GM19025 (cell line): ENCODE measurements around the gene TNFRSF25.

ENCODE experiments used
- ATAC-seq: cut with Tn5 transposase; IDR thresholded peaks from one replicate; pipeline ENCODE4 v1.9.1; 2021; ENCODE audit warnings: mild to moderate bottlenecking, low read depth, moderate library complexity; ENCODE audit not compliant: unreplicated experiment

The TNFRSF25 gene

DNA sequence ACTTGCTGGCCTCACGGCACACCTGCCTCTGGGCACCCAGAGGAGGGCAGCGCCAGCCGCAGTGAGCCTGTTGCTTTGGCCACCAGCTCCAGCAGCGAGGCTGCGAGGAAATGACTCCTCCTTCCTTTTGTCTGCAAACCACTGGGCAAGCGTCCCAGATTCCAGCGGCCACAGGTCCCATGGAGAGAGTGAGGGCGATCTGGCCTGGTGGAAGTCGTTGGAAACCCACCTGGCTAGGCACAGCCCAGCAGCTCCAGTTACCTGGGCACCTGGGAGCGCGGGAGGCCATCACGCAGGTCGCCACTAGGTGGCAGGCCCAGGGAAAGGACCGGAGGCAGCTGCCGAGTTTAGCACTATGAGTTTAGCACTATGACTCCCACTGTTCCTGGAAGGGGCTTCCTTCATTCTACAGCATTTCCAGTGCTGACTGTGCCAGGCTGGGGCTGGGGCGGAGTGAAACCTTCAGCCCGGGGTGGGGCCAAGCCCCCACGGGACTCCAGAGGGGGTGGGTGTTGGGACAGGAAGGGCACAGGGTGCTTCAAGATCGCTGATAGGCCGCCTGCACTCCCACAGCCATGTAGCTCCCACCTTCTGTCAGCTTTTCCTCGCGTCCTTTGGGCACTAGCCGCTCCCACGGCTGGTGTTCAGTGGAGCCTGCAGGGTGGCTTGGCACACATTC, 42.5 kb downstream of the TNFRSF25 start:
- no peak for ATAC-seq

DNA sequence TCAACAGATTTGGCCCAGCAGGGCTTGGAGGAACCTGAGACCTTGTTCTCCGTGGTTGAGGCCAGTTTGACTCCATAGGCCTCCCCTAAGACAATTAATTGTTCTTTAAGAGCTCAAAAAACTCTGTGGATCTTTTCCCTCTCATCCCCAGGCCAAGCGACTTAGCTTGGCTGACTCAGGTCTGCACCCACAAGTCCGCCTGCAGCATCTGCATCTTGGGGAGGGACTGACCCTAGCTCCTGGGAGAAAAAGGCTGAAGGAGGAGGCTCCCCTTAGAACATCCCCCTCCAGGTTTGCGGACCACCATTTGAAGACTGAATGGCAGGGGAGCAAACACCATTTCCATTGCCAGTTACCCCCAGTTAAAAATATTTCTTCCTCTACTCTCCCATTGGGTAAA, 44.7 kb downstream of the TNFRSF25 start:
- ATAC-seq = no peak

DNA sequence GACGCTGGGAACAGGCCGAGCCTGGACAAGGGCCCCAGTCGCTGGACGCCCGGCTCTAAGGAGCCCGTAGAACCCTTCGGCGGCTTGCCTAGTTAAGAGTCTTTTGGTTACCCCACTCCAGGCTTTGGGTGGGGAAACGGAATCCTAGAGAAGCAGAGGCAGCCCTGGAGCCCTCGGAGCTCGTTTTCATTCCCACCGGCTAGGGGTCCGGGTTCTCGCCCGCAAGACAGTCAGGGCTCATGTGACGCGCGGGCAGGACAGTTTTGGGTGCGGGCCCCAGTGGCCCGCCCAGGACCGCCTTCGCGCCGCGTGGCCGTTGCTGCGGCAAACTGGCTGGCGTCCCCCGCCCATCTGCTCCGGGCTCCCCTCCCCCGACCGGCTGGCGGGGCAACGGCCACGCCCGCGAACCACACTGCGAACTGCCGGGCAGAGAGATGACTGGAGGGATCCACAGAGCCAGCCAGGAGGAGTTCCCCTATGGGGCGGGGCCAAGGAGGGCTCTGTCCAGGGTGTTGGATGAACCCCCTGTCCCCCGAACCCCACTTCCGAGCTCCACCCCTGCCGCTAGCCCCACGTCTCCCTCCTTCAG, 45.4 kb downstream of the TNFRSF25 start:
- ATAC-seq = no peak

DNA sequence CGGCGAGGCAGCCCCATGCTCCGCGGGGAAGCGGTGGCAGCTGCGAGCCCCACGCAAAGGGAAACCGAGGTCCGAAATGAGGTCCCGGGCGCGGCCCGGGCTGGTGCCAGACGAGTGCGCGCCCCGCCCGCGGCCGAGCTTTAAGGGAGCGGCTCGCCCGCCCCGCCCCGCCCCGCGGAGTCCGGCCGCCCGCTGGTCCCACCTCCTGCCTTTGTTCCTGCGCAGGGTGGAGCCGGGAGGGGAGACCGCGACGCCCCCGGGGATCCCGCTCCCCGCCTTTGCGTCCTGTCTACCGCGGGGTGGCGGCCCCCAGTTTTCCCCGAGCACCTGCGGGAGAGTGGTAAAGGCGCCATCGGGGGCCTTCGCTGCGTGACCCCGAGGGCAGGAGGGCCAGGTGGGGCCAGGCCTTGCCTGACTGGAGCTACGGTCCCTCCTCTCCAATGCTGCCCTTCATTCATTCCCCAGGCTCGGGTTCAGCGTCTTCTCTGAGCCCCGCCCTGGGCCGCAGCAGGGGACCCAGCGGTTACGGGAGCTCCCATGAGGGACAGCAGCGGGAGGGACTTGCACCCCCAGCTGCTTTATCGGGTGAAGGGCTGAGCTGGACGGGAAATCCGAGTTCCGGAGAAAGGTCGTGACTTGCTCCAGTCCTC, 46.0 kb downstream of the TNFRSF25 start, which contains the start of gene HES2:
Gene HES2 (minus strand): TSS at position 116 of the 650 bp plus-strand sequence. CDS start 99 bp downstream, at position 17.
- no peak for ATAC-seq

DNA sequence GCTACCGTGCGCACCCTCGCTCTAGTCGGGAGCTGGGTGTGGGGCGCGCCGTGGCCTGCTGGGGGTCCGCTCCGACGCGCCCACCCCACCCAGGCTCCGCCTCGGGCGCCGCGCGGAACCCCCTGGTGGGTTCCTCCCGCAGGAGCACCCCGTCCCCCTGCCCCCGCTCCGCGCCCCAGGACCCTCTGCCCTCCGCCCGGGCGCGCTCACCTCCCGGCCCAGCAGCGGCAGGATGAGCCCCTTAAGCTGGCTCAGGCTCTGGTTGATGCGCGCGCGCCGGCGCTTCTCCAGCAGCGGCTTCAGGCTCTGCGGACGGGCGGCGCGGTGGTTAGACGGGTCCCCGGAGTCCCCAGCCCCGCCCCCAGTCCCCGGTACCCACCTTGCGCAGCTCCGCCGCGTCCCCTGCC, 46.6 kb downstream of the TNFRSF25 start:
- no peak for ATAC-seq

DNA sequence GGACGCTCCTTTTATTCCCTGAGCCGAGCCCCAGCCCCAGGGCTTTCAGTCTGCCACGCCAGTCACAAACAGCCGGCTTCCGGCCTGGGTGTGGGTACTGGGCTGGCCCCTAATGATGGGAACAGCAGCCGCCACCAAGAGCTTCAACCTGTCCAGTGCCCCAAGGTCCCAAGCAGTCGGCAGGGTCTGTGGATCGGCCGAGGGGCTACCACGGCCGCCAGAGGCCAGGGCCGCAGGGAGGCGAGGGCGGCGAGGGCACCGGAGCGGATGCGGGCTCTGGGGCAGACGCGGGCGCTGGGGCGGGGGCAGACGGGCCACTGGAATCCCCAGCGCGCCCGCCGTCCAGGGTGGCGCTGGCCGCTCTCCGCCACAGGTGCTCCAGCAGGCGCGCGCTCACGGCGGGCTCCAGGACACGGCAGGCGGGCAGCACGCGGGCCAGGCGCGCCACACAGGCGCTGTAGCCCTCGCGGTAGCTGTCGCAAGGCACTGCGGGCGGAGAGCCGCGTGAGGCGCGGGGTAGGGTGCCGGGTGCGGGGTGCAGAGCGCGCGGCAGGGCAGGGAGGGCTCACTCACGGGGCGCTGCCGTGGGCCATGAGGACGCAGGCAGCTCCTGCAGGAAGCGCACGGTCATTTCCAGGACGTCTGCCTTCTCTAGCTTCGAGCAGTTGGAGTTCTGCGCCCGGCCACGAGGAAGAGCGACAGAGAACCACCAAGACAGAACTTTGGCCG, 47.1 kb downstream of the TNFRSF25 start:
- no peak for ATAC-seq

DNA sequence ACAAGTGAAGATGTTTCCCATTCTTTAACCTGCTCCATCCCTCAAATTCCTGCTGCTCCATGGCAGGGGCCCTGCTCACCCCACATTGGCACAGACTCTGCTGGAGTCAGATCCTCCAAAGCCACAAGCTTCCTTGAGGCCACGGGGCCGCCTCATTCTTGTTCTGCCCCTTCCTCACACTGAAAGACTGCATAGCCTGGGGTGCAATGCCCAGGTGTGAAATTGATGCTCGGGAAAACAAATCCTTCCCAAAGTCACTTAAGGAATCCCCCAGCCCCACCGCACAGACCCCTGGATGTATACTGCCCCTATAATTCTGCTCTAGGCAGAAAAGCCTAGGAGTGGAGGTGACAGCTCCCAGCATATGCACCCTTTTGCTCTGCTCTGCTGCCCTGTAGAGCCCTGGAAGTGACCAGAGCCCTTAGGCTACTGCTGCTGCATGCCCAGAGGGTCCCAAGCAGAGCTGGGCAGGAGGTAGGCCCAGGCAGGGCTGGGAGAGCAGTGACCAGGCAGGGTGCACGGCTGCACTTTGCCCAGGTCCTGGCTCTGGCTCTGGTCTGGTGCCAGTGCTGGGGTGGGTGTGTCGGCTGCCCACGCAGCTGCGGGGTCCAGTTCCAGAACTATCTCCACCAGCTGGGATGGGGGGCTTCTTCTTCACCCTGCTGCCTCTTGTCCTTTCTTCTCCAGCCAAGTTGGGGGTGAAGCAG, 47.9 kb downstream of the TNFRSF25 start:
- no peak for ATAC-seq

DNA sequence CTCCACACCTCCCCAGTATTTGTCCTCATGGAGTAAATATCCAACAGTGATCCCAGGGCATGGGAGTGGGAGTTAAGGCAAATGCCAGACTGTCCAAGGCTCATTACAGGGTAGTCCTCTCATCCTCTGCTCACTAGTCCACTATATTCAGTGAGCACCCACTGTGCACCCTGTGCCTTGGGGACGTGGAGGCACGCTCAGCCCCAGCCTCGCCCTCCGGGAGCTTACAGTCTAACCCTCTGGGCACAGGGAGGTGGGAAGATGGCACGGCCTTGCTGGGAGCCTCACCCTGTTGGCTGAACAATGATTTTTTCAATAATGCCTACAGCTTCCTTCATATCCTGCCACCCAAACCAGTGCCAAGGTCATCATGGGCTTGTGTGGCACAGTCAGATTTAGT, 49.1 kb downstream of the TNFRSF25 start:
- no peak for ATAC-seq

DNA sequence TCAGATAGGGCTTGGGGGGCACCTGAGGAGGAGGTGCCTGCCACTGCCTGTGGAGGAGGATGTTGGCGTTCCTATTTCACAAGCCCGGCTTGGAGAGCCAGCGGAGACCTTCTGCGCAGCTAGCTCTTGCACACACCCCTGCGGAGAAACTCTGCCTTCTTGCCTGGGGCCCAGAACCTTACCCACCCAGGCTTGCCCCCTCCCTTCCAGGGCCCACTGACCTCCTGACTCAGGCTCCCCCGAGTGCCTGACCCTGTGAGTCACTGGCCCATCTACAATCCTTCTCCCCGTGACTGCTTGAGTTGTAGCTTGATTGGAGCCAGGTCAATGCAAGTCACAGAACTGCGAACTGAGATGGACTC, 49.7 kb downstream of the TNFRSF25 start:
- ATAC-seq = no peak

GRCh38 chr1:6414881-6415626, 50.9 kb downstream of the TNFRSF25 start:
- no peak for ATAC-seq

GRCh38 chr1:6414443-6414844, 51.5 kb downstream of the TNFRSF25 start:
- no peak for ATAC-seq

GRCh38 chr1:6412896-6413295, 53.1 kb downstream of the TNFRSF25 start:
- no peak for ATAC-seq
